Measurements from ENCODE around the gene NOC2L. TPM values are rescaled to one million over a fixed set of nuclear protein-coding genes. Genes with fewer than 3 reads are reported as not detected.

NOC2L gene
- total RNA-seq, 2 donors from 2014 or later, result 29.5 to 38.8 TPM

DNA sequence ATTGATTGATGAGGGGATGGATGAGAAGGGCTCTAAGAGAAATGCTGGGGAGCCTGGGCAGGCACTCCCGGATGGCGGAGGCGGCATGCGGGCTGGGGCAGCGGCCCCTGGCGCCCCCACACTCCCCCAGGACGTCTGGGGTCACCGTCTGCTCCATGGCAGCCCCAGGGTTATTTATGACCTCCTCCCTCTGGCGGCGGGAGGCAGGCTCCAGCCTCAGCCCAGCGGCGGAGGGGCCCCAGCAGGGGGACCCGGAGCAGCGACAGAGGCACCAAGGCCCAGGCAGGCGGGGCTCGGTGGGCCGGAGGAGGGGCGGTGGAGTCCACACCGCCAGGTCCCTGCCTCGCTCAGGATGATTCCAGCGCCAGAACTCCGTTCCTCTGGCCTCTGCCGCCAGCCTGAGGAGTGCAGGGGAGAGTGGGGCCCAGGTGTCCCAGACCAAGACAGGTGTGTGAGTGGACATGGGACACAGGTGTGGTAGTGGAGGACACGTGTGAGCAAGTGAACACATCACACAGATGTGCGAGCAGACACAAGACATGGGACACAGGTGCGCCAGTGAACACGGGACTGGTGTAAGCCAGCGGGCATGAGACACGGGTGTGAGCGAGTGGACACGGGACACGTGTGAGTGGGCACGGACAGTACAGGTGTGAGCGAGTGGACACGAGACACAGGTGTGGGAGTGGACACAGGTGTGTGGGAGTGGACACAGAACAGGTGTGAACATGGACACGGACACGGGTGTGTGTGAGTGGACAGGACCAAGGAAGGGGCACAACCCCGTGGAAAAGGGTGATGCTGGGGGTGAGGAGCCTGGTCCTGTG lies 37.8 kb downstream of the NOC2L start:
- Histone ChIP-seq H3K4me1 (peaks cover 0 to 49% of the 10 kb centered on the region in 2 donors), H3K36me3 (no peaks in the 10 kb centered on the region), H3K9me3 (no peaks in the 10 kb centered on the region), H3K27me3 (no peaks in the 10 kb centered on the region), H3K4me3 (no peak overlapping the region), H3K27ac (no peak overlapping the region)
- TF ChIP-seq, protein P1, sequence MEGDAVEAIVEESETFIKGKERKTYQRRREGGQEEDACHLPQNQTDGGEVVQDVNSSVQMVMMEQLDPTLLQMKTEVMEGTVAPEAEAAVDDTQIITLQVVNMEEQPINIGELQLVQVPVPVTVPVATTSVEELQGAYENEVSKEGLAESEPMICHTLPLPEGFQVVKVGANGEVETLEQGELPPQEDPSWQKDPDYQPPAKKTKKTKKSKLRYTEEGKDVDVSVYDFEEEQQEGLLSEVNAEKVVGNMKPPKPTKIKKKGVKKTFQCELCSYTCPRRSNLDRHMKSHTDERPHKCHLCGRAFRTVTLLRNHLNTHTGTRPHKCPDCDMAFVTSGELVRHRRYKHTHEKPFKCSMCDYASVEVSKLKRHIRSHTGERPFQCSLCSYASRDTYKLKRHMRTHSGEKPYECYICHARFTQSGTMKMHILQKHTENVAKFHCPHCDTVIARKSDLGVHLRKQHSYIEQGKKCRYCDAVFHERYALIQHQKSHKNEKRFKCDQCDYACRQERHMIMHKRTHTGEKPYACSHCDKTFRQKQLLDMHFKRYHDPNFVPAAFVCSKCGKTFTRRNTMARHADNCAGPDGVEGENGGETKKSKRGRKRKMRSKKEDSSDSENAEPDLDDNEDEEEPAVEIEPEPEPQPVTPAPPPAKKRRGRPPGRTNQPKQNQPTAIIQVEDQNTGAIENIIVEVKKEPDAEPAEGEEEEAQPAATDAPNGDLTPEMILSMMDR (IDR thresholded peaks at IDR 0.05), result peak; percentile 41 to 70
- no peak for DNase-seq (ENCODE audit: low spot score)

DNA sequence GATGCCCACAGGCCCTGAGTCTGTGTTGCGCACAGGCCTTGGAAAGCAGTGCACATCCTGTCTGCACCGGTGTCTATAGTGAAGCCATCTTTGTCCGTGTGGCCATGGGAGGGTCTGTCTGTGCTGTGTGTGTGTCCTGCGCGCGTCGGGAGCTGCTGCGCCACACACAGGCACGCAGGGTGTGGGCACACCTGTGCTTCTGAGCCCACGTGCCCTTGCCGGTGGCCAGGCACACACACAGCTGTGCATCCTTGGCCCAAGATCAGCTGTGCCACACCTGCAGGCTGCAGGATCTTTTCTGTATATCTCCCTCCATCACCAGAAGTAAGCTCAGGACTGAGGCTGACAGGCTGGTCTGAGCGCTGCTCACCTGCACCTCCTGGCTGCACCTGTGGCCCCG lies 38.5 kb downstream of the NOC2L start:
- TF ChIP-seq, protein P1 (IDR thresholded peaks at IDR 0.05), result no peak
- H3K27me3 ChIP-seq, result no peaks in the 10 kb centered on the region
- DNase-seq (ENCODE audit: low spot score), result no peak
- H3K4me3 ChIP-seq, result no peak overlapping the region
- no peak overlapping the region for H3K27ac ChIP-seq
- no peaks in the 10 kb centered on the region for H3K36me3 ChIP-seq
- no peaks in the 10 kb centered on the region for H3K9me3 ChIP-seq
- peaks cover 0 to 43% of the 10 kb centered on the region in 2 donors for H3K4me1 ChIP-seq

DNA sequence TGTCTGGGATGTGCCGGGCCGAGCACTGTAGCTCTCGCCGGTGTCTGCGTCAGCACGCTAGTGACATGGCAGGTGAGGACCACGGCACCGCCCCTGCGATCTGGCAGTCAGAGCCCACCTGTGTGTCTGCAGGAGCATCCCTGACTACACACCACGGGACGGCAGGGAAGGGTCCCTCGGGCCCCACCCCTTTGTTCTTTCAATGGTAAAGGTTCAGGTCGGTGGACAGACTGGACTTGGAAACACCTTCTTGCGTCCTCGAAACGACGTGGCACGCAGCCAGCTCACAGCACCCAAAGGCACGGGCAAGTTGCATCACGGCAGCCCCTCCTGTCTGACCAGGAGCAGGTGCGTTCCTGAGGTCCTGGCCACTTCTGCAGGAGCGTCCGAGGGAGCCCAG lies 39.0 kb downstream of the NOC2L start:
- no peaks in the 10 kb centered on the region for H3K9me3 ChIP-seq
- DNase-seq (ENCODE audit: low spot score), result no peak

DNA sequence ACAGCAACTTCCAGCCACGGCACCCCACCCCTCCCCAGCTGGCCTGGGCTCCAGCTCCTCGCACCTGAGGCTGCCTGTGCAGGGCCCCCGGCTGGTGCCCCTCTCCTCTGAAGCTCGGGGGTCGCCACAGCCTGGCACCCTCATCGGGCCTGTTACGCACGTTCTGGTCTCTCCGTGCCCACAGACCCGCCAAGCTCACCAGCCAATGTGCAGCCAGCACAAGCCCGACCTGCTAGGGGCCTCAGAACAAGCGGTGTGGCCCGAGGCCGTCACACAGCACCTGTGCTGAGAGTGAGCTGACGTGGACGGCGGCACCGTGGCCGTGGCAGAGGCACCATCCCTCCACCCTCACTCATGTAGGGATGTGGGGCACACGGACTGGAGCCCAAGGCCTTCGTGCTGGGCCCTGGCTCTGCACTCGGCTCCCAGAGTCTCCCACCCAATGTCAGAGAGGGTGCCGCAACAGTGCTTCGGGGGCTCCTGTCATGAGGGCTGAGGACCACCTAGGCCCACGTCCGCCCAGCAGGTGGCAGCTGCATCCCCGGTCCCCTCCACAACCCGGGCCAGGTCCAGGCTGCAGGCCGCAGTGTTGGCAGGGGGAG lies 39.7 kb downstream of the NOC2L start:
- TF ChIP-seq, protein P1 (IDR thresholded peaks at IDR 0.05), result no peak
- no peak for DNase-seq (ENCODE audit: low spot score)
- H3K4me3 ChIP-seq, result no peak overlapping the region
- H3K36me3 ChIP-seq, result no peaks in the 10 kb centered on the region
- H3K9me3 ChIP-seq, result no peaks in the 10 kb centered on the region
- no peaks in the 10 kb centered on the region for H3K27me3 ChIP-seq
- peaks cover 0 to 32% of the 10 kb centered on the region in 2 donors for H3K4me1 ChIP-seq
- no peak overlapping the region for H3K27ac ChIP-seq

More for the DNA sequence above, 39.0 kb downstream of the NOC2L start:
- no peaks in the 10 kb centered on the region for H3K27me3 ChIP-seq
- TF ChIP-seq, protein P1 (IDR thresholded peaks at IDR 0.05), result no peak
- peaks cover 0 to 38% of the 10 kb centered on the region in 2 donors for H3K4me1 ChIP-seq
- H3K4me3 ChIP-seq, result no peak overlapping the region
- no peak overlapping the region for H3K27ac ChIP-seq
- no peaks in the 10 kb centered on the region for H3K36me3 ChIP-seq

DNA sequence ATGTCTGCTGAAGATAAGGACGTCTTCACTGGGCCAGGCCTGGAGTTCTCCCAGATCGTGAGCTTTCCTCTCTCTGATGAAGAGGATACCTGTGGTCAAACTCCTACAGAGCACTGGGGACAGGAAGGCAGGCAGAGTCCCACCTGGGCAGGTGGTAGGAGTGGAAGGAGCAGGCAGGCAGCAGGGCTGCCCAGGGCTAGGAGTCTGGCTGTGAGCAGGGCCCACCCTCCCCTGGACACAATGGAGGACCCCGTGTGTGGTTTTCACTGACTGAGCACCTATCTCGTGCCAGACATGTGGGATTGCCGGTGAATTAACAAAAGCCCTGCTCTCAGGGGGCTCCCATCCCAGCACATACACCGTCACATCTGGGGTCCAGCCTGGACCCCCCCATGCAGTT lies 40.2 kb downstream of the NOC2L start:
- Histone ChIP-seq H3K9me3 (no peaks in the 10 kb centered on the region), H3K27me3 (no peaks in the 10 kb centered on the region), H3K4me3 (no peak overlapping the region), H3K27ac (no peak overlapping the region), H3K4me1 (peaks cover 0 to 30% of the 10 kb centered on the region in 2 donors), H3K36me3 (no peaks in the 10 kb centered on the region)
- TF ChIP-seq, protein P1 (IDR thresholded peaks at IDR 0.05), result no peak
- DNase-seq (ENCODE audit: low spot score), result no peak

All from right atrium auricular region (tissue), 2 donors.